HG03469 (cell line): ENCODE measurements around the gene LEMD2.

Experiments
- ATAC-seq: cut with Tn5 transposase; IDR thresholded peaks from one replicate; pipeline ENCODE4 v1.9.1; 2021; ENCODE audit warnings: mild to moderate bottlenecking, moderate library complexity, moderate number of reproducible peaks; ENCODE audit not compliant: unreplicated experiment

LEMD2 gene

DNA sequence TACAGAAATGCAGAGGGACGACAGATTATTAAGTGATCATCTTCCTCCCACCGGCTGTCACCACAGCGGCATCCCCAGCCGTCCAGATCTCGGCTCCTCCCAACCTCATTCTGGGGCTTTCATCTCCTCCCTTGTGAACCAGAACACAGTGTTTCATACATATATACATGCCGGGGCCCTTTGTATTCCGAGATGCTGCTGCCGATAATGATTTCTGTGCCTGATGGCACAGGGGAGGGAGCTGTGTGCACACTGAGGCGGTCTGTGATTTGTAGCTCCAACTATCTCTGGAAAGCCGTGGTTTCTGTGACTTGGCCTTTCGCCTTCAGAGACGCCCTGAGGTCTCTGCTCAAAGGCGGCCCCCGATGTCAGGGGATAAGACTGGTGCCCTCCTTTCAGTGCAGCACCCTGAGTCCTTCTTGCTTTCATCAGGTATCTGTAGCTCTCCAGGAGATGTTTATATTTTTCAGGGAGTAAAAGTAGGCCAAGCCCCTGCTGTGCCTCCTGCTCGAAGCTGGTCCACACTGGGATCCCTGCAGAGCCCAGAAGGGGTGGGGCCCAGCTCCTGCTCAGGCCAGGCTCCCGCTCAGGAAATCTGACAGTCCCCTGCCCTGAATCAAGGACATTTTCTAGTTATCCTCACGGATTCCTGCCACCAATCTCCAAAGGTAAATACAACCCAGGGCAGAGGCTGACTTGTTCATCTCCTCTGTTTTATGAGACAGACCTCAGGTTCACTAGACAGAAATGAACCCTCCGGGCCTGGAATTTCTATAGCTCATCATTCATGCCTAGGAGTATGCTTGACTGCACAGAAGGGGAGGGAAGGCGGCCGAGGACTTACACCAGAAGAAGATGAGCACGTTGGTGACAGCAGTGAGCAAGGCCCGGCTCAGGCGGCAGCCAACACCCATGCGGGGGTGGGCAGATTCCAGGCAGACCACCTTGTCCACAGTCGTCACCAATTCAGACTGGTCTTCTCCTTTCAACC lies 11.2 kb downstream of the LEMD2 start:
- ATAC-seq, result no peak

DNA sequence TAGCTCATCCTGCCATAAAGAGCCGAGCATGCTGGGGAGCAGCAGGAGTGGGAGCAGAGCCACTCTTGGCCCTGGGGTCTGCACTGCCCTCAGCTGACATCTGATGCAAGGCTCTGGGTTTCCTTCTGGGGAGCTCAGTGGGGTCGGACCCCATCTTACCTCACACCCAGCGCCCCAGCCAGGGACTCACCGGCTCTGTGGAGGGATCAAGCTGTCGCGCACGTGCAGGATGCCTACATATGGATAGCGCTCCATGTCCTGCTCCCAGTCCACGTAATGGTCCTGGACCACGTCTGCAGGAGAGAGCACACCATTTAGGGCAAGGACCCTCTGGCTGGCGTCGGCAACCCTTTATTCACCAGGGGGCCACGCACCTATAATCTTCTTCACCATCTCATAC lies 12.2 kb downstream of the LEMD2 start:
- no peak for ATAC-seq

DNA sequence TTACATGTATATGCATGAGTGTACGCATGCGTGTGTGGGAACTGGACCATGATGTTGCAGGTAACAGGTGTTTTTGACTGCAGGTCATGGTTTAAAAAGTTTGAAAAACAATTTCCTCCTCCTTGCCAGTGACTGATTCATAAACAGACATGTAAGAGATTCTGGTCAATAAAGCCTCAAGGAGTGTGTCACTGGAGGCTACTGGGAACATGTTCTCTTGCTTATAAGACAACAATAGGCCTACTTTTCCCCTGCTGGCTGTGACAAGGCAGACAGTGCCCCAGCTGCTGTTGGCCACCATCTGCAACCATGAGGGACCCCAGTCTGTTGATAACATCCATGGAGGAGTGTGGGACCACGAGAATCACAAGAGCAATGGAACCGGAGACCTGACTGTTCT lies 12.7 kb downstream of the LEMD2 start:
- no peak for ATAC-seq

DNA sequence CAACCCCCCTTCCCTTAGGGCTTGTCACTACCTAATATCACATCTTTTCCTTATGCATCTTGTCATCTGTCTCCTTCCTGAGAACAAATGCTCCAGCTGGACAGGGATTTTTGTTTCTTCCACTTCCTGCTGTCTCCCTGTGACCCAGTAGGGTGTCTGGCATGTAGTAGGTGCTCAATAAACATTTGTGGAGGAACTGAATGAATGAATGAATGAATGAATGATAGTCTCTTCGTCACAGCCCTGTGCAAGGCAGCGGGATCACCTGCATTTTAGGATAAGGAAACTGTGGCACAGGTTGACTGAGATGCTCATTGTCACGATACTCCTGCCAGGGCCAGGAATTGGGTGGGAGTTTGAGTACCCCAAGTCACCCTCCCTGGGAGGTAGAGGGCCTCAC lies 14.2 kb downstream of the LEMD2 start:
- no peak for ATAC-seq

DNA sequence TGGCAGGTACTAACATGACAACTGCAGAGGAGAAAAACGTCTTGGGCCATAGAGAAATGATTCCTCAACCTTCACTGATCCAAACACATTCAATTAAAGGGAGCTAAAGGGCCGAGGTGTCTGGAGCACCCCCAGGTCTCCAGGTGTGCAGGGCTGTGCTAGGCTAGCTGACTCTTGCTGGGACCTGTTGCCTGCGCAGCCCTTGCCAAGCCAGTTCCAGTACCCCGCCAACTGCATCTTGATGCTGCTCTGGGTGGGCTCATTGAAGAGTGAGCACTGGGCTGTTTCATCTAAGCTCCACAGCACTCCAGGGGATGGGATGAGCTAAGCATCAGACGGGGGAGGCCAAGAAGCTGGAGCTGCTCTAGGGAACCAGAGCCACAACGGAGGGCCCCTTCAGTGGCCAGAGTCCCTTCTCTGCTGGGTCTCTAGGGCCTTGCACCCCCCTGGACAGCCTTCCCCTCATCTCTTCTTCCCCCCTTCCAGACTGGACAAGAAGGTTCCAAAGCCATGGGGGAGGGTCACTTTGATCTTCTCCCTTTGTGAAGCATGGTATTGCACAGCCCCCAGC lies 15.9 kb downstream of the LEMD2 start:
- no peak for ATAC-seq

DNA sequence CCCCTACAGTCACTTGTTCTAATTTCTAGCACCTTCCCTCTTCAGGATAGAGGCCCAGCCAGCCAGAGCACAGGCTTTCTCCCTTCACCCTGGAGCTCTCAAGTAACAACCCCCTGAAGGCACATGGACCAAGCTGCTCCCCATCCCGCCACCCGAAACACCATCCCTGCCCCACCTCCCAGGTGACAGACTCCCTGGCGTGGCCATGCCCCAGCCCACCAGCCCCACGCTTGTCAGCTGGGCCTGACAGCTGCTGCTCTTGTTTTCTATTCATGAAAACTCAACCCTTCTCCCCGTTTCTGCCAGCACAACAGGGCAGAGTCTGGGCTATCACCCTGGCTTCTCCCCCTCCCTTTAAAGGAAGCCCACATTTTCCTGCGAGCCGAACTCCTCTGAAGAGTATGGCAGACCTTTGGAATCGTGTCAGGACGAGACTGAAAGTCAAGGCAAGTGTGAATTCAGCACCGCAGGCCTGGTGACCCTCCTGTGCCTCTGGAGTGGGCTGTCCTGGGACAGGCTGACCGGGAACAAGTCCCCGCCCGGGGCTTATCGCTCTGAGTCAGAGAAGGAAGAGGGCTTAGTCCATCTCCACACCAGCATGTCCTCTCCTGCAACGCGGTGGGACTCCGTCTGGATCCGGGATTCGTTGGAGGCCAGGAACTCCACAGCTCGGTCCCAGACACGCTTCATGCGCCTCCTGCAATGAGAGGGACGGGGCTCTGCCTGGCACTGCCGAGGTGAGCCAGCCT lies 16.7 kb downstream of the LEMD2 start:
- no peak for ATAC-seq

DNA sequence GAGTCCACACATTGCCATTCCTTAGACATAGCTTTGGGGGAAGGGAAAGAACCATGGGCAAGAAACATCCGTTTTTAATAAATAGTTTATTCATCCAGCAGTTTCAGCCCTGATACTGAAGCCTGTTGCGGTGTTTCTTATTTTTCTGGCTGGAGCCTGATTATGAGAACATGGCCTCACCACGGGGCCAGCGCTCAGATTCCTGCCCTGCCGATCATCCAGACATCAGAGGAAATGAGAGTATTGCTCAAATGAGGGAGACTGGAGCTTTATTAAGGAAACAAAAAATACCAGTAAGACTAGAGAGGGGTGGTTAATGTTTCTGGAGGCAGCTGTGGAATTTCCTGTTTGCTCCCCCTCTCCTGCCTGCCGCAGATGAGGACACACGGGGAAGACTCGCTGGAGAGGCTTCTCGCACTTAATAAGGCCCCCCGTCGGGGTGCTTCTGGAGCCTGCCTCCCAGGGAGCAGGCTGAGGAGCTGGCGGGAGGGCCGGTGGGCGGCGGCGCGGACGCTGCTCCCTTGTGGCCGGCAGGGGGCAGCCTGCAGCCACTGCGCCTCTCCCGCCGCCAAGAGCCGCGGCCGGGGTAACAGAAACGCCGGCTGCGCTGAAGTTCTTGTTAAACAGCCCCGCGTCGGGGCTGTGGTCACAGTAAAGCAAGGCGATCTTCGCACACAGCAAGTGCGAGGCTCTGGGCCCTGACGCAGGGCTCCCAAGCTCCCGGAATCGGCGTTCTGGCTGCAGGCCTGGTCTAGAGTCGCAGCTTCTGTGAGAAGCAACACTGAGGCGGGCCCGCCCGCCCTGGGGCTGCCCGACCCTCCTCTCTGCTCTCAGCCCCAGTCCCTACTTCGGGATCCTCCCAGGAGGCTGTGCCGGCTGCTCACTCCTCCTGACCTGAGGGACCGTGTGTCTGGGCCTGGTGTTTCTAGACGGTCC lies 17.5 kb downstream of the LEMD2 start:
- ATAC-seq, result no peak

DNA sequence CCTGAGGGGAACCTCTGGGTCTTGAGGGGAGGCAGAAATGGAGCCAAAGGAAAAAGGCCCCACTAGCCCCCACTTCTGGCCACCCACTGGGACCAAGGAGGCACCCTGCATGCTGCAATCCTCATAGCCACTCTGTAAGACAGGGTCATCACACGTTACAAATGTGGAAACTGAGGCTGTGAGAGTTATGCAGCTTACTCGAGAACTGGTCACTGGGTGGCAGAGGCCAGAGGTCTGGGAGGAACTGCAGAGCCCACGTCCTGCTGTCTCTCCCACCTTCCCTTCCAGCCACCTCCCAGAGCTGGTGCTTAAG lies 18.1 kb downstream of the LEMD2 start:
- ATAC-seq, result no peak

DNA sequence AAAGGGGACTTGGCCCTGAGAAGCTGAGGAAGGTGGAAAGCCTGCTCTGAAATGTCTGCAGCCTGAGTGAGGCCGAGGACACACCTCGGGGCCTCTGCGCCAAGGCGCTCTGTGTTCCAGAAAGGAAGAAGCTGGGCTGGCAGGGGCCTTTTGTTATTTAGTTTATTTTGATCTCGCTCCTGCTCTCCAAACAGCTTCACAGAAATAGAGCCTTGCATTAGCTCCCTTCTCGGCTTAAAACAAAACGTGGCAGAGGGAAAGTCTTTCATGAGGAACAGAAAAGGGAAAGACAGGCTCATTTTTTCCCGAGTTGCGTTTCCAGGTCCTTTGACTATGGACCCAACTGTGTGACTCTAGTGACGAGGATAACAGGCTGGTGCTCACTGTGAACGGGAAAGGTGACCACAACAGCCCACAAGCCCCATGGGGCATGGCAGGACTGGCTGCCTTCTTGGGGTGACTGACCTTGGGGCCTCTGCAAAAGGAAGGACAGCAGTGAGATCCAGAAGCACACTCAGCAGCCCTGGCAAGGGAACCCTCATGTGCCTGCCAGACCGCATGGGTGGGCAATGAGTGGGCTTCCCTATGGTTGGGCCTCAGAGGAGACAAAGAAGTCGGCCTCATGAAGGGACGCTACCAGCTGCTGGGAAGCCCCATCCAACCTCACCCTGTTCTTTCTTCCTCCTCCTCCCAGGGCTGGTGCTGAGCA lies 18.7 kb downstream of the LEMD2 start:
- no peak for ATAC-seq

DNA sequence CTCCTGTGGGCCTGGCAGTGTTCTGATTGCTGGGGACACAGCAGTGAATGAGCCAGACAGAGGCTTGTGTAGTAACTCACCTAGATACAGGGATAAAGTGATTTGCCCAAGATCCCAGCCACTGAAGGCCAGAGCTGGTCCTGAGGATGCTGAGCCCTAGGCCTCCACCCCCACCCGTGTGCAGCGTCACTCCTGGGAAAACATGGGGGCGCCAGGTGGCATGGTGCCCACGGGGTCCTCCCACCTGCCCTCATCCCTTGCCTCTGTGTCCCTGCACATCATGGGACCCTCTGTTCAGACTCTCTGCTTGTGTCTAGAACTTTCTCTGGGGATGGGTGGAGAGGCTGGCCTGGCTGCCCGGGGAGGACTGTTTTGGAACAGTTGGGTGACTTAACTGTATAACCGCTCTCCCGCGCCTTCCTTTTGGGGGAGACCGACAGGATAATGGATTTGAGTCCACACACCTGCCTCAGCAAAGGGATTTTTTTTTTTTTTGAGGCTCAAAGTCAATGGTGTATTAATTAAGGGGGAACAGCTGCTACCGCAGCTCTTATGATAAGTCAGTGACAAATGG lies 19.6 kb downstream of the LEMD2 start:
- no peak for ATAC-seq

DNA sequence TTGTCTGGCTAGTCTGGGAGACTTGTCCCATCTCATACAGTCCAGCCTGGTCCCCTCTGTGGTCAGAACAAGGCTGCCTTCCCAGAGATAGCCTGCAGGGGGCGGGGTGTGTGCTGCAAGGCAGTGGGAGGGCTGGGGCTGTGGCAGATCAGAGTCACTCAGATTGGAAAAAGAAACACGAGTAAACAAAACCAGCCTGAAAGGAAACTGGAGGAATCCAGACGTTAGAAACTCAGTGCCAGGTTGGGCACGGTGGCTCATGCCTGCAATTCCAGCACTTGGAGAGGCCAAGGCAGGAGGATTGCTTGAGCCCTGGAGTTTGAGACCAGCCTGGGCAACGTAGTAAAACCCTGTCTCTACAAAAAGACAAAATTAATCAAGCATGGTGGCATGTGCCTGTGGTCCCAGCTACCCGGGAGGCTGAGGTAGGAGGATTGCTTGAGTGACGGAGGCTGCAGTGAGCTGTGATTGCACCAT lies 20.2 kb downstream of the LEMD2 start:
- ATAC-seq, result no peak

DNA sequence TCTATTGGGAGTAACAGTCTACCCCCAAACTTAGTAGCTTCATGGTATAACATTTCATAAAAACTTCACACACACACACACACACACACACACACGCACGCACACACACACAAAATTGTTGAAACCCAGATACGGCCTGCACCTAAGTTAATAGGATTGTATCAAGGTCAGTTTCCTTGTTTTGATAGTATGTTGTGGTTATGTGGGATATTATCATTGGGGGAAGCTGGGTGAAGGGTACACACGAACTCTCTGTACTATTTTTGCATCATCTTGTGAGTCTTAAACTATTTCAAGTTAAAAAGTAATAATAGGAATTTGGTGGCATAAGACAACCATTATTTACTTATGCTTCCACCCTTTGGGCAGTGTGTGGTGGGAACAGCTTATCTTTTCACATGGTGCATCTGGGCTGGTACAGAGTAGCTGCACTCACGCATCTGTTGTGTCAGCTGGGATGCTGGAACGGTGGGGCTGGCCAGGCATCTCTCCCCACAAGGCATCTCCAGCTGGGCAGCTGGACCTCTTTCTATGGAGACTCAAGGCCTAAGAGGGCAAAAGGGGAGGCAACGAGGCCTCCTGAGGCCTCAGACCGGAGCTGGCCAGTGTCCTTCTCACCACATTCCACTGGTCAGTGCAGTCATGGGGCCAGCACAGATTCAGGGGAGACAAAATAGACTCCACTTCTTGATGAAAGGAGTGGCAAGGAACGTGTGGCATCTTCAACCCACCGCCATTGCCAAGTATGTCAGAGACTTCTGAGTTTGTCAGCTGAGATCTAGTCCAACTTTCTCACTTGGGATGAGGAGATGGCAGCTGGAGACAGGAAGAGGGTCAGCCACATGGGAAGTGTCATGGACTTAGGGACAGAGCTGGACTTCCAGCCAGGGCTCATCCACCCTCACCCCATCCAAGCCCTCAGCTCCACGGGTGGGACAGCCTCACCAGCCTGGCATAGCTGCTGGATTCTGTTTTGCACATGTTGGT lies 21.7 kb downstream of the LEMD2 start:
- no peak for ATAC-seq

DNA sequence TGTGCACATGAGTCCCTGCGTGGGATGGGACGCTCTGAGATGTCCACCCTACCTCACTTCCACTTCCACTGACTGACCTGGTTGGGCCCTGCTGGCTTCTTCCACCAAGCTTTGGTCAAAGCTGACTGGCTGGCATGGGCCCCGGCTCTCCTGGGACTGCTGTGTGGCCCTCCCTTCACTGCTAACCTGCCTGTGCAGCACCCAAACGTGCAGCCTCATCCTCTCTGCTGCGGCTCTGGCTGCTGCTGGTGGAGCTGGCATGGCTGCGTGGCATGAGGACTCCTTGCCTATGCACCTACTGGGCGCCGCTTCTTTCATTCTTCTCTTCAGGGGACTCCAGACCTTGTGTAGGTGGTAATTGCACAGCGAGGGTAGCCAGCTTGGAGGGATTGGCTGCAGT lies 23.6 kb downstream of the LEMD2 start:
- no peak for ATAC-seq

DNA sequence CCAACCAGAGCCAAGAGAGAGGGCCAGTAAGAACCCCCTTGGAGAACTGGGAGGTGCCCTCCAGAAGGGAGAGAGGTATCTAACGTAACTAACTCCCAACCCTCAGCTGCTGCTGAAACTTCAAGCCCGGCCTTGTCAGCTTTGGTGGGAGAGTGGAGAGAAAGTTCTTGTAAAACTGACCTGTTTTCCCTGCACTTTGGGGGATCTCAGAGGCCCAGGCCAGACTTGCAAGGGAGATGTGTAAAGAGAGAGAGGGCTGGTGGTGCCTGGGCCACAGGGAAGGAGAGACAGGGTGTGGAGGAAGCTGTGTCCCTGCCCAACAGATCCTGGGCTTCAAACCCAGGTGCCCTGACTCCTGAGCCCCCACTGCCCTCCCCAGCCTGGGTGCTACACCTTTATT lies 24.9 kb downstream of the LEMD2 start:
- ATAC-seq, result no peak

DNA sequence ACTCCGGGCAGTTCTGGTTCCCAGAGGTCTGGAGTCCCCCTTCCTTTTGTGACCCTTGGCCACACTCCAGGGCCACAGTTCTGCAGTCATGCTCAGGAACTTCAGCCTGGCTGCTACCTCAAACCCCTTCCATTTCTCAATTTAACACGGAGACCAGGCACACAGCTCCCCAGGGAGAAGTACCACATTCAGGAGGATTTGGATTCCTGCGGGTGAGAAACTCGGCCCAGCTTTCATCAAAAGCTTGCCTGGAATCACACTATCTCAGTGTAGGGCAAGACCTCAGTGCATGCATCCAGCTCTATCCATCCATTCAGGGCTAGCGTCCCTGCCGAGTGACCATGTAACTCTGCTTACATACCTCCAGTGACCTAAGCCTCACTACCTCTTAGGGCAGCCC lies 25.4 kb downstream of the LEMD2 start:
- no peak for ATAC-seq

DNA sequence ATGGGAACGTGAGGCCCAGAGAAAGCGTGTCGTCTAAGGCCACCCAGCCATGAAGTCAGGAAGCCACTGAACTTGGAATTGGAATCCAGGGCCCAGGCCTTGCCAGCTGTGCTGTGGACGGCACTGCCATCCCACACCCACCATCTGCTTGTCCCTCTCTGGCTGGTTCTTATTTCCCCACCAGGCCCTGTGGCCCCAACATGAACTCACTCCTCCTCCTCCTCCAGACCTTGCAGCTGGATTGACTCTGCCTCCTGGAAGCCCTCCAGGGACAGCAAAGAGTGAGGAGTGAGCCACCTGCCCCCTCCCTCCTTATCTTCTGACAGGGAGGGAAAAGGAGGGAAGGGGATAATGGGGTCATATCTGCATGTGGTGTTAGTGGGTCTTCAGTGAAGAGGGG lies 26.2 kb downstream of the LEMD2 start:
- ATAC-seq, result no peak

DNA sequence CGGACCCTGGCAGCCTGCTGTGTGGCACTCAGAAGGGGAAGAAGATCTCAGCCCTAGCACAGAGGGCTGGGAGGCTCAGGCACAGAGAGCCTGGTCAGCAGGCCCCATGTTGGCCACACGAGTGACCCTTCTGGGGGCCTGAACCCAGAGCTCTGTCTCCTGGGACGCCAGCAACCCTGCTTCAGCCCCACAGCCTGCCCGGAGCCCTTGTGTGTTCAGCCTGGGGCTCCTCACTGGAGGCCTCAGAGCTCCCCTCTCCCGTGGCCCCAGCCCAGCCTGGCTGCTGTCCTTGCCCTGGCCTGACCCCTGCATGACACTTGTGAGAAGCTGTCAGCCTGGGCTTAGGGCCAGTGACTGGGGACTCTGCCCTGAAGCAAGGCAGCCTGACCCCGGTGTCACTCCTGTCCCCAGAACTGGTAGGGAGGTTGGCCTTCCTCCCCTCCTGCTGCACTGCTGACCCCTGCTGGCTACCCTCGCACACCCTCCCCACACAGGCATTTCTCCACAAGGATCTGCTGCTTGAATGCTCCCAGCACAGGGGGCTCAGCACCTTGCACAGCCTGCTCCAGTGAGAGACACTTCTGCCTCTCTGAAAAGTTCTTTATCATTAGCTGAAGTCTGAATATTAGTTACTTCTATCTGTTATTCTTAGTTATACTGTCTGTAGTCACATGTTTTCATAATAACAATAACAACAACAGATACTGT lies 26.9 kb downstream of the LEMD2 start:
- no peak for ATAC-seq

DNA sequence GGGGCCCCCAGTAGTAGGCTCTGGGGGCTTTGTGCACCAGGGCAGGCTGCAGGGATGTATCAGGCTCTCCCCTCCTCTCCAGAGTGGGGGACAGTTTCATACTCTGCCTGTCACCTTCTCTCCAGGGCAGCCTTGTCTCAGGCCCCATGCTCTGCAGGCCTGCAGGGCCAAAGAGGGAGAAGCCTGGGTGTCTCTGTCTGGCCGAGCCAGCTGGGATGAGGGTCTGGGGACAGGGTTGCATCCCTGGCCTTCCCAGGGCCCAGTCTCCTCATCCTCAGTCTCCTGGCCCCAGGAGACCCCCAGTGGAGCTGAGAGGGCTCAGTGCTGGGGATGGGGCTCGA lies 27.4 kb downstream of the LEMD2 start:
- ATAC-seq, result no peak
